Fibroblast of villous mesenchyme (primary cell): Measurements from ENCODE around the gene RERE. TPM values are rescaled to one million over a fixed set of nuclear protein-coding genes. Genes with fewer than 3 reads are reported as not detected.
A peak's percentile ranks its signal among the peaks of the same experiment; 100 is the strongest.

ENCODE experiments used
- DNase-seq: peaks from one replicate; pipeline ENCODE4 v3.0.0-alpha.2; 2010; ENCODE audit warnings: low read depth
- H3K4me3 ChIP-seq: 2 replicates; pipeline ENCODE4 v1.5.1; 2011; ENCODE audit warnings: low read depth, mild to moderate bottlenecking, low read length
- CTCF ChIP-seq: IDR thresholded peaks from 2 replicates; pipeline ENCODE4 v1.5.1; 2012; ENCODE audit warnings: low read depth, mild to moderate bottlenecking, low read length; ENCODE audit not compliant: insufficient read depth
- total RNA-seq: library from RNA; depleted of rRNA; stranded (reverse); fragments of >200 nt; gene quantifications from 2 replicates; pipeline ENCODE4 v1.2.3, GENCODE V29; 2012

RERE gene
- total RNA-seq, 1 donor, result 51.4 TPM

DNA sequence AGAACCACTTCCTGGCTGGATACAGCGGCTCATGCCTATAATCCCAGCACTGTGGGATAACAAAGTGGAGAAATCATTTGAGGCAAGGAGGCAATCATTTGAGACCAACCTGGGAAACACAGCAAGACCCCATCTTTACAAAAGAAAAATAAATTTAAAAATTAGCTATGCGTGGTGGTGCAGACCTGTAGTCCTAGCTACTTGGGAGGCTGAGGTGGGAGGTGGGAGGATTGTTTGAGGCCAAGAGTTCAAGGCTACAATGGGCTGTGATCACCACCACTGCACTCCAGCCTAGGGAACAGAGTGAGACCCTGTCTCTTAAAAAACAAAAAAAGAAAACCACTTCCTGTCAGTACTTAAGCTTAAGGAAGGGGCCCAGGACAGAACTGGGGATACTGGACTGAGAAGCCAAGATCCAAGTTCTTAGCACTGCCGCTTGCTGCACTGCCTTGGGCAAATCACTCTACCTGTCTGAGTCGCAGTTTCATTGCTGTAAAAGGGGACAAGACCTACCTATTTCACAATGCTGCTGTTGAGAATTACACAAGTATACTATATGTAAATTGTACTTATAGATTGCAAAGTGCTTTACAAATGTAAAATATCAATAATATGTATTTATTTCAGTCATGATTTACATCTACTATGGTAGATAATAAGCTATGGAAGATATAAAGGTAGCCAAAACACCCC lies 154.9 kb downstream of the RERE start:
- H3K4me3 ChIP-seq, result no peak overlapping the region
- DNase-seq, result no peak
- no peak for TF ChIP-seq CTCF

DNA sequence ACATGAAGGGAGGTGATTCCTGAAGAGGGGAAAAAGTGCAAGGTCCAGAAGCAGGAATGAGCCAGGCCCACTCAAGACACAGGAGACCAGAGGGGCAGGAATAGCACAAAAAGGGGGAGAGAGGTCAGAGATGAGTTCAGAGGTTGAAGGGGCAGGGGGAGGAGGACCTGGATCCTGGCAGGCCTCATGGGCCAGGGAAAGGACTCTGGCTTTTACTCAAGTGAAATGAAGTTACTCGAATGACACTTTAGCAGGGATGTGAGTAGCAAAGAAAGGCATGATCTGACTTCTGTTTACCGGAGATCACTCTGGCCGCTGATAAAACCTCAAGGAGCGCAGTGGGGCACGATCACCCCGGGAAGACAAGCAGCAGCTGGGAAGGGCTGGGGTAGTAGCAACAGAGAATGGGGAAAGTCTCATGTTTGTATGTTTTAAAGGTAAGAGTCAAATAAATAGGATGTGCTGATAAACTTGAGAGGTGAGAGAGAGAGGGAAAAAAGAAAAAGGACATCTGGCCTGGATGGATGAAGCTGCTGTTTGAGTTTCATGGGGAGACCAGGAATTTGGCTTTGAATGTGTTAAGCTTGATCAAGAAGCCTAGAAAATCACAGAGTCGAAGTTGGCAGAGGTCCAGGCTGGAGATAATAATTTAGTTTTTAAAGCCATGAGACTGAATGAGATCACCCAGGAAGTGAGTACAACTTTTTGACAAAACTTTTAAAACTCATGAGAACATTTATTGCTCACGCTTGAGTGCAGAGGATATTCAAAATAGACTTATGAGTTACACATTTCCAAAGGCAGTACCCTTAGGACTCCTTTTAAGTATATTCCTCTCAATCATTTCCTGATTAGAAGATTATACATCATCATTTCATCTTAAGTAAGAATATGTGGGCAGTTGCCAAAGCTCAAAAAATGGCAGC lies 156.0 kb downstream of the RERE start:
- peak; percentile 95 for DNase-seq
- no peak for TF ChIP-seq CTCF
- peak overlapping the region; percentile 18 for H3K4me3 ChIP-seq

DNA sequence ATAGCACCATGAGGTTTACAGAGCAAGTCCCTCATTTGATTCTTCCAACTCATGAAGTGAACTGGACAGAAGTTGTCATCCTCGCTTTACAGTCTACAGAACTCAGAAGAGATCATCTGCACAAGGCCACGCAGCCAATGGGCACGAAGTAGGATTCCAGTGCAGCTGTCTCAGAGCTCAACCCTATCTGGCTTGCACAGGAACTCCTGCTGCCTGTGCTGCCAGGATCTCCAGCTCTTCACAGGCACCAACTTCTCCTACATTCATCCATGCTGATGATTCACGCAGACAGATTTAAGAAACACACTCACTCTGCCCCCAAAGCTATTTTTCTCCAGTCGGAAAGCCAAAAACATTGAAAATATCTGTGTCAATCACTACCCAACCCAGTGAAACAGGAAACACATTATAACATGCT lies 157.0 kb downstream of the RERE start:
- no peak for TF ChIP-seq CTCF
- no peak overlapping the region for H3K4me3 ChIP-seq
- peak; percentile 88 for DNase-seq

- H3K4me3 ChIP-seq, result no peak overlapping the region
- no peak for DNase-seq
- no peak for TF ChIP-seq CTCF
Observed at GRCh38 chr1:8659593-8659992, 157.8 kb downstream of the RERE start.

DNA sequence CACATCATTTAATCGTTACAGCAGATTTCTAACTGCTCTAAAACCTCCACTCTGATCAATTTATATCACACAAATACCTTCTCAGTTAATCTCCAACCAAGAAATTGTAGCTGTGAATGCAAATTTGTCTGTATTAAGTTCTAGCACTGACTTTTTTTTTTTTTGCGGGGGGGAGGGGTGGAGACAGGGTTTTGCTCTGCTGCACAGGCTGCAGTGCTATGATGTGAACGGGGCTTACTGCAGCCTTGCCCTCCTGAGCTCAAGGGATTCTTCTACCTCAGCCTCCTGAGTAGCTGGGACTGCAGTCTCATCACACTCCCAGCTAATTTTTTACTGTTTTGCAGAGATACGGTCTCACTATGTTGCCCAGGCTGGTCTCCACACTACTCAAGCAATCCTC lies 163.6 kb downstream of the RERE start:
- no peak for TF ChIP-seq CTCF
- no peak overlapping the region for H3K4me3 ChIP-seq
- DNase-seq, result no peak

DNA sequence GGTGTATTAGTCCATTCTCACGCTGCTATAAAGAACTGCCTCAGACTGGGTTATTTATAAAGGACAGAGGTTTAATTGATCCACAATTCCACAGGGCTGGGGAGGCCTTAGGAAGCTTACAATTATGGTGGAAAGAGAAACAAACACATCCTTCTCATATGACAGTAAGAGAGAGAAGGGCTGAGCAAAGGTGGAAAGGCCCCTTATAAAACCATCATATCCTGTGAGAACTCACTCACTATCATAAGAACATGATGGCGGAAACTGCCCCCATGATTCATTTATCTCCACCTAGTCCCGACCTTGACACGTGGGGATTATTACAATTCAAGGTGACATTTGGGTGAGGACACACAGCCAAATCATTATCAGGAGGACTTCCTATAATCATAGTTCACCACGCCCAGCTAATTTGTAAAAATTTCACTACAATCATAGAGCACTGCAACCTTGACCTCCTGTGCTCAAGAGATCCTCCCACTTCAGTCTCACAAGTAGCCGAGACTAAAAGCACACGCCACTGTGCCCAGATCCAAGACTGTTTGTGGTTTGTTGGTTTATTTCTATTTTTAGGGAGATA lies 164.9 kb downstream of the RERE start:
- no peak overlapping the region for H3K4me3 ChIP-seq
- DNase-seq, result no peak
- no peak for TF ChIP-seq CTCF
